Endothelial cell of umbilical vein (primary cell): ENCODE results near the gene RAD51C. TPM values are rescaled to one million over a fixed set of nuclear protein-coding genes. Genes with fewer than 3 reads are reported as not detected.

ENCODE experiments used
- BruUV-seq: library from RNA; stranded (reverse); fragments of 400-500 nt; replicated peaks from 2 replicates; lab custom pipeline; 2021; lab: Mats Ljungman, UMichigan
- CTCF ChIA-PET: fragments of 300-600, 350-600 bp; sonication (Branson Sonifier 250); formaldehyde crosslinking; loops from one replicate; lab custom pipeline; 2021; ENCODE audit warnings: antibody characterized with exemption, inconsistent platforms; lab: Charles Lee
- POLR2A ChIA-PET: fragments of 300-600, 350-600 bp; sonication (Branson Sonifier 250); formaldehyde crosslinking; loops from one replicate; lab custom pipeline; 2021; ENCODE audit warnings: antibody characterized with exemption, inconsistent platforms; lab: Charles Lee
- DNase-seq: peaks from one replicate; pipeline ENCODE4 v3.0.0-alpha.2; 2011; ENCODE audit warnings: low read depth, low spot score
- FAIRE-seq: peaks from 2 replicates; lab custom pipeline; 2011; peaks lifted over from hg19 to GRCh38; lab: Jason Lieb, UNC
- H2AFZ ChIP-seq: 2 replicates; pipeline ENCODE4 v1.6.0; 2012; ENCODE audit warnings: low read depth, low read length, control low read depth, inconsistent platforms
- H3K27ac ChIP-seq: 2 replicates; pipeline ENCODE4 v1.5.1; 2011; ENCODE audit warnings: low read depth, mild to moderate bottlenecking, control low read depth, low read length, moderate library complexity; ENCODE audit not compliant: insufficient read depth
- H3K27me3 ChIP-seq, 2 experiments: 2 replicates each; pipeline versions ENCODE4 v1.6.0 to v1.6.1; 2011; ENCODE audit warnings: low read length in 2 of 2, mixed read lengths in 1 of 2; ENCODE audit not compliant: control insufficient read depth in 2 of 2, insufficient read depth in 2 of 2
- H3K36me3 ChIP-seq, 2 experiments: 2 replicates in 1 of 2; 3 replicates in 1 of 2; pipeline ENCODE4 v1.5.1; 2011; ENCODE audit warnings: low read length in 2 of 2, mild to moderate bottlenecking in 1 of 2, moderate library complexity in 1 of 2; ENCODE audit not compliant: control insufficient read depth in 2 of 2, insufficient read depth in 2 of 2; ENCODE audit errors: extremely low read depth in 1 of 2
- H3K4me1 ChIP-seq: 3 replicates; pipeline ENCODE4 v1.5.1; 2011; ENCODE audit warnings: mild to moderate bottlenecking, low read length; ENCODE audit not compliant: control insufficient read depth, insufficient read depth; ENCODE audit errors: extremely low read depth
- H3K4me2 ChIP-seq: 2 replicates; pipeline ENCODE4 v1.6.1; 2011; ENCODE audit warnings: low read length, control low read depth, mixed read lengths; ENCODE audit not compliant: insufficient read depth
- H3K4me3 ChIP-seq, 3 experiments: fragments of 200-600 bp in 1 of 3; sonication (generic), shearing (Covaris generic) in 1 of 3; replicated peaks in 1 of 3; 2 replicates each; pipeline ENCODE4 v1.5.1; 2011 to 2016; ENCODE audit warnings: control low read depth in 3 of 3, low read length in 3 of 3, mild to moderate bottlenecking in 2 of 3, inconsistent platforms in 1 of 3, low read depth in 1 of 3, moderate library complexity in 1 of 3; ENCODE audit not compliant: insufficient read depth in 1 of 3
- H3K79me2 ChIP-seq: 2 replicates; pipeline ENCODE4 v1.6.0; 2012; ENCODE audit warnings: low read length, inconsistent platforms; ENCODE audit not compliant: control insufficient read depth, insufficient read depth
- H3K9ac ChIP-seq: replicated peaks from 2 replicates; pipeline ENCODE3; 2011; ENCODE audit warnings: low read length, control low read depth; ENCODE audit not compliant: insufficient read depth; ENCODE audit errors: extremely low read depth
- H3K9me1 ChIP-seq: replicated peaks from 3 replicates; pipeline ENCODE4 v1.6.0; 2011; ENCODE audit warnings: mild to moderate bottlenecking, low read length; ENCODE audit not compliant: control insufficient read depth, insufficient read depth; ENCODE audit errors: extremely low read depth
- H3K9me3 ChIP-seq: replicated peaks from 2 replicates; pipeline ENCODE4 v1.5.1; 2012; ENCODE audit warnings: low read length, inconsistent platforms; ENCODE audit not compliant: control insufficient read depth, insufficient read depth
- H4K20me1 ChIP-seq: replicated peaks from 2 replicates; pipeline ENCODE3; 2011; ENCODE audit warnings: mild to moderate bottlenecking, low read length; ENCODE audit not compliant: control insufficient read depth, insufficient read depth; ENCODE audit errors: extremely low read depth
- CTCF ChIP-seq, 2 donors: IDR thresholded peaks; 1 replicate in 1 of 2; 2 replicates in 1 of 2; pipeline ENCODE4 v1.5.1; 2011; ENCODE audit warnings: low read length in 2 of 2, mild to moderate bottlenecking in 2 of 2, moderate library complexity in 2 of 2, control low read depth in 1 of 2, inconsistent platforms in 1 of 2, low read depth in 1 of 2; ENCODE audit not compliant: insufficient read depth in 1 of 2; ENCODE audit errors: extremely low read depth in 1 of 2
- EZH2 ChIP-seq: IDR thresholded peaks from 2 replicates; pipeline ENCODE4 v1.6.1; 2012; ENCODE audit warnings: borderline replicate concordance, low read depth, mild to moderate bottlenecking, moderate library complexity, low read length, inconsistent platforms; ENCODE audit not compliant: severe bottlenecking
- FOS ChIP-seq: IDR thresholded peaks from 2 replicates; pipeline ENCODE4 v1.6.1; 2011; ENCODE audit warnings: mild to moderate bottlenecking, low read length, moderate library complexity, borderline replicate concordance; ENCODE audit not compliant: insufficient read depth
- GATA2 ChIP-seq: IDR thresholded peaks from 2 replicates; pipeline ENCODE4 v1.7.0; 2011; ENCODE audit warnings: low read depth, mild to moderate bottlenecking, moderate library complexity, mixed read lengths, low read length; ENCODE audit not compliant: insufficient read length, insufficient read depth
- JUN ChIP-seq: IDR thresholded peaks from 2 replicates; pipeline ENCODE4 v1.6.1; 2011; ENCODE audit warnings: borderline replicate concordance, low read depth; ENCODE audit not compliant: insufficient read length, insufficient read depth
- MYC ChIP-seq: IDR thresholded peaks from one replicate; pipeline ENCODE4 v1.6.1; 2011; ENCODE audit warnings: mild to moderate bottlenecking, low read depth, low read length
- POLR2A ChIP-seq: IDR thresholded peaks from 2 replicates; pipeline ENCODE4 v1.6.1; 2012; ENCODE audit warnings: low read depth, mild to moderate bottlenecking, control low read depth, low read length
- POLR2AphosphoS5 ChIP-seq: IDR thresholded peaks from 2 replicates; pipeline ENCODE4 v1.6.1; 2012; ENCODE audit warnings: low read depth, mild to moderate bottlenecking, control low read depth, low read length, moderate library complexity; ENCODE audit not compliant: insufficient read depth
- dilution Hi-C: fragments of 300-500 bp; cut with MboI; formaldehyde crosslinking; loops from one replicate; pipeline ENCODE4 v1.15.0; 2019; ENCODE audit warnings: low sequenced_read_pairs; ENCODE audit not compliant: extremely low pct_ligation_motif_present
- intact Hi-C: fragments of 100-400 bp; cut with micrococcal nuclease; formaldehyde crosslinking; loops from one replicate; pipeline ENCODE4 v1.10.0; 2022
- polyA plus RNA-seq, 4 experiments: library from polyadenylated mRNA; depleted of rRNA in 3 of 4; stranded (reverse) in 3 of 4; unstranded in 1 of 4; fragments of >200 nt; gene quantifications; 2 replicates each; pipeline versions ENCODE4 v1.2.1 to v1.2.3, GENCODE V29; 2011 to 2012; ENCODE audit warnings: missing spikeins in 1 of 4
- total RNA-seq: library from RNA; stranded (reverse); gene quantifications from 2 replicates; pipeline ENCODE4 v1.2.3, GENCODE V29; 2021
- TF ChIP-seq, protein P1 (sequence below): IDR thresholded peaks from 2 replicates; pipeline ENCODE4 v1.6.1; 2011; ENCODE audit not compliant: insufficient read depth, insufficient read length

Gene RAD51C
- total and polyA plus RNA-seq, 2 donors (not counting 3 experiments of a cell fraction or from before 2014, with no cell fraction given) = 24.8 to 38.9 TPM

GRCh38 chr17:58668598-58668935 lies 23.8 kb upstream of the RAD51C start:
- H3K27me3 ChIP-seq = no peaks in the 10 kb centered on the region
- DNase-seq = no peak
- no peak overlapping the region for H2AFZ ChIP-seq
- H3K4me2 ChIP-seq = no peak overlapping the region
- H3K79me2 ChIP-seq = no peaks in the 10 kb centered on the region
- ChIA-PET POLR2A (no interaction called here), CTCF (no interaction called here)
- no peak for TF ChIP-seq EZH2
- no peak for TF ChIP-seq JUN
- TF ChIP-seq, protein P1, sequence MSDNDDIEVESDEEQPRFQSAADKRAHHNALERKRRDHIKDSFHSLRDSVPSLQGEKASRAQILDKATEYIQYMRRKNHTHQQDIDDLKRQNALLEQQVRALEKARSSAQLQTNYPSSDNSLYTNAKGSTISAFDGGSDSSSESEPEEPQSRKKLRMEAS = no peak
- TF ChIP-seq GATA2 = no peak
- TF ChIP-seq POLR2A = no peak
- no peak for TF ChIP-seq POLR2AphosphoS5
- TF ChIP-seq FOS = no peak
- no peak for TF ChIP-seq MYC
- TF ChIP-seq CTCF (IDR thresholded peaks at IDR 0.05; ENCODE audit: extremely low read depth in 1 of 2, insufficient read depth in 1 of 2, low read depth in 1 of 2, low read length in 2 of 2) = no peak
- no peak overlapping the region for H3K4me3 ChIP-seq
- peaks cover 8% of the 10 kb centered on the region for H3K4me1 ChIP-seq
- H3K27ac ChIP-seq = no peak overlapping the region
- no peak overlapping the region for H3K9ac ChIP-seq
- H3K9me1 ChIP-seq = no peaks in the 10 kb centered on the region
- H4K20me1 ChIP-seq = no peaks in the 10 kb centered on the region
- no peaks in the 10 kb centered on the region for H3K36me3 ChIP-seq
- intact Hi-C loops (no loop called here), dilution Hi-C loops (no loop called here)
- no peaks in the 10 kb centered on the region for H3K9me3 ChIP-seq
- no peak for FAIRE-seq
- BruUV-seq = no TSS peak
